Fibroblast of pulmonary artery (primary cell): ENCODE results near the gene RNF207.
A peak's percentile ranks its signal among the peaks of the same experiment; 100 is the strongest.

Experiments used
- DNase-seq: peaks from one replicate; pipeline ENCODE4 v3.0.0-alpha.2; 2010; ENCODE audit warnings: low read depth
- H3K4me3 ChIP-seq: replicated peaks from 2 replicates; pipeline ENCODE4 v1.5.1; 2011; ENCODE audit warnings: low read depth, mild to moderate bottlenecking, control low read depth, low read length, moderate library complexity
- TF ChIP-seq, protein P1 (sequence below): IDR thresholded peaks from 2 replicates; pipeline ENCODE4 v1.5.1; 2011; ENCODE audit warnings: mild to moderate bottlenecking, control low read depth, low read length, inconsistent platforms; ENCODE audit errors: missing control alignments

Gene RNF207

DNA sequence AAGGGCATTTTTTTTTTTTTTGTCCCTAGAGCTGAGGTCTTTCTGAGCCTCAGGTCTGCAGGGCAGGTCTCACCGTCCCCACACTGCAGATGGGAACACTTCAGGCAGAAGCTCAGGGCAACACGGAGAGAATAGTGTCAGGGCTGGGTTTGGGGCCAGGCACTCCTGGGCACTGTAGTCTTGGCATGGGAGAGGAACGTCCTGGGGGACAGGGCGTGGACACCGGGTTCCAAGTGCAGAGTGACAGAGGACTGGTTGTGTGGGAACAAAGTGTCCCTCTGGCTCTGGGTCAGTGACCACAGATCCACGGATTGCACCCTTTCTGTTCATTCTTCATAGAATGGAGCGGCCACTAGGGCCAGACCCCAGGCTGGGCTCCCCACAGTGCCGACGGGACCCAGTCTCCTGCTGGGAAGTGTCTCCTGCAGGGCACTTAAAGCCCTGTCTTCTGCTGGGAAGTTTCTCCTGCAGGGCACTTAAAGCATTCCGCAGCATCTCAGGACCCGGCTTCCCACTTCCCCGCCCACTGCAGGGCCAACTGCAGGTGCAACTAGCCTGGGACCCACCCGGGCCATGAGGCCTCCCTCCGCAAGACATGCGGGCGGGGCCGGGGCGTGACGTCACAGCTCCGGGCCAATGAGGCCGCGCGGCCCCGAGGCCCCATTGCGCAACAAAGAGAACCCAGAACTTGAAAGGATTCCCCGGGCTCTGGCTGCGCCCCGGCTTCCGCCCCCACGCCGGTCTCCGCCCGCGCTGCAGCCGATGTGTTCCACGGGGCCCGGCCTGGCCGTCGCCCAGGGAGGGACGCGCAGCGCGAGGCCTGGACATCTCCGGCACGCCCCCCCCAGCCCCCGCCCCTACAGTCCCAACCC, 53.8 kb downstream of the RNF207 start:
- TF ChIP-seq, protein P1, sequence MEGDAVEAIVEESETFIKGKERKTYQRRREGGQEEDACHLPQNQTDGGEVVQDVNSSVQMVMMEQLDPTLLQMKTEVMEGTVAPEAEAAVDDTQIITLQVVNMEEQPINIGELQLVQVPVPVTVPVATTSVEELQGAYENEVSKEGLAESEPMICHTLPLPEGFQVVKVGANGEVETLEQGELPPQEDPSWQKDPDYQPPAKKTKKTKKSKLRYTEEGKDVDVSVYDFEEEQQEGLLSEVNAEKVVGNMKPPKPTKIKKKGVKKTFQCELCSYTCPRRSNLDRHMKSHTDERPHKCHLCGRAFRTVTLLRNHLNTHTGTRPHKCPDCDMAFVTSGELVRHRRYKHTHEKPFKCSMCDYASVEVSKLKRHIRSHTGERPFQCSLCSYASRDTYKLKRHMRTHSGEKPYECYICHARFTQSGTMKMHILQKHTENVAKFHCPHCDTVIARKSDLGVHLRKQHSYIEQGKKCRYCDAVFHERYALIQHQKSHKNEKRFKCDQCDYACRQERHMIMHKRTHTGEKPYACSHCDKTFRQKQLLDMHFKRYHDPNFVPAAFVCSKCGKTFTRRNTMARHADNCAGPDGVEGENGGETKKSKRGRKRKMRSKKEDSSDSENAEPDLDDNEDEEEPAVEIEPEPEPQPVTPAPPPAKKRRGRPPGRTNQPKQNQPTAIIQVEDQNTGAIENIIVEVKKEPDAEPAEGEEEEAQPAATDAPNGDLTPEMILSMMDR: no peak
- DNase-seq: peak; percentile 79
- H3K4me3 ChIP-seq: peak overlapping the region; percentile 59

DNA sequence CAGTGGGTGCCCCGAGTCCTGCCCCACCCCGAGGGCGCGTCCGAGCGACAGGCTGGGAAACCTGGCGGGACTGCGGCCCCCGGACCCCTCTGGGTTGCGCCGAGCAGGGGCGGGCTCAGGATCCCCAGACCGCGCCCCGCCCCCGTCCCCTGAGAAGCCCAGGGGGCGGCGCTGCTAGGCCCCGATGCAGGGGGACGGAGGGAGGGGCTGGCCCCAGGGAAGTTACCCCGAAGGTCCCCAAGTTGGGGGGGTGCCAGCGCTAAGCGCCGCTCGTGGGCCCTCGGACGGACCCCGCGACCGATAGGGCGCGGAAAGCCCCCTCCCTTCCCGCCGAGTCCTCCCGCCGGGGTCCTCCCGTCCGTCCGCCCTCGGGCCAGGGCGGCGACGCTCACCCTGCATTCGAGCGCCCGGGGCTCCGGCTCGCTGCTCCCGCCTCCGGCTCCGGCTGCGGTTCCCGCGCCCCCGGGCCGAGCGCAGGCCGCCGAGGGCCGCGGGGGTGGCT, 54.6 kb downstream of the RNF207 start:
- TF ChIP-seq, protein P1: no peak
- no peak for DNase-seq
- H3K4me3 ChIP-seq: peak overlapping the region; percentile 59

DNA sequence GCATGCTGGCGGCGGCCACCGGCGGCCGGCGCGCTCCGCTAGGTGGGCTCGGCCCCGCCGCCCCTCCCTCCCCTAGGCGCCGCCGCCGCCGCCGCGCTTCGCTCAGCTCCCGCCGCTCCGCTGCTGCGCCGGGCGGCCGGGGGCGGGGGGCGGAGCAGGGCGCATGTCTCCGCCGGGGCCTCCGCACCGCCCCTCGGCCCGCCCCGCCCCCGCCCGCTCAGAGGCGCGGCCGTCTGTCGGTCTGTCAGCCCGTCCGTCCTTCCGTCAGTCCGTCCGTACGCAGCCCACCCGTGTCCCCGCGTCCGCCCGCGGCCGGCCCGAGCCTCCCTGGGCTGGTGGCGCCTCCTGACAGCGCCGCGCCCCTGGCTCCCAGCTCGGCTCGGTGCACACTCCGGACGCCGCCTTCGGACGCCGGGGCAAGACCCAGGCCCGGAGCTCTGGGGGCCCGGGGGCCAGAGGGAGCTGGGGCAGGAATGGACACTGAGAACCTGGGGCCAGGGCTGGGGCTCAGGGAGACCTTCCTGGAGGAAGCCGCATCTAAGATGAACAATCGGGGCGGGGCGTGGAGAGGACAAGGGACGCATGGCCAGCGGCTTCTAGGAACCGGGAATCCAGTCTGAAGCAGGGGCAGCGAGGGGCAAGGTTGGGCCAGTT, 55.2 kb downstream of the RNF207 start, which contains the start of gene GPR153:
TSS of gene GPR153 (minus strand) at position 138 of the 654 bp plus-strand sequence. CDS start 6,193 bp downstream, outside the sequence.
- TF ChIP-seq, protein P1: no peak
- peak within 1 kb of the TSS; percentile 59 for H3K4me3 ChIP-seq
- DNase-seq: peak; percentile 28

DNA sequence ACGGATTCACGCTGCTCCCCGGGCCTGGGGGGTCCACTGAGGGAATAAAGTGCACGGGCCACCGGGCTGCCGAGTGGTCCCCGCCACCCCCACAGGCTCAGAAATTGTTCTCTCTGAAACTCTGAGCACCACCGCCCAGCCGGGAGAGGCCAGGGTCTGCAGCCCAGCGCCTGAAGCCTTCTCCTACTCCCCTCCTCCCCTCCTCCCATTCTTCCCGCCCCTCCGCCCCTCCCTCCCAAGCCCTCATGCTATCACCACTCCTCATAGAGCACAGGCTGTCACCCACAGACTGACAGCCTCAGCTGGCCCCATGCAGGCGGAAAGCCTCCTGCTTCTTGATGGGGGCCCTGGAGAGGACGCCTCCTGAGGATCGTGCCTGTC, 55.7 kb downstream of the RNF207 start:
- DNase-seq: no peak
- peak overlapping the region; percentile 36 for H3K4me3 ChIP-seq
- TF ChIP-seq, protein P1: no peak

DNA sequence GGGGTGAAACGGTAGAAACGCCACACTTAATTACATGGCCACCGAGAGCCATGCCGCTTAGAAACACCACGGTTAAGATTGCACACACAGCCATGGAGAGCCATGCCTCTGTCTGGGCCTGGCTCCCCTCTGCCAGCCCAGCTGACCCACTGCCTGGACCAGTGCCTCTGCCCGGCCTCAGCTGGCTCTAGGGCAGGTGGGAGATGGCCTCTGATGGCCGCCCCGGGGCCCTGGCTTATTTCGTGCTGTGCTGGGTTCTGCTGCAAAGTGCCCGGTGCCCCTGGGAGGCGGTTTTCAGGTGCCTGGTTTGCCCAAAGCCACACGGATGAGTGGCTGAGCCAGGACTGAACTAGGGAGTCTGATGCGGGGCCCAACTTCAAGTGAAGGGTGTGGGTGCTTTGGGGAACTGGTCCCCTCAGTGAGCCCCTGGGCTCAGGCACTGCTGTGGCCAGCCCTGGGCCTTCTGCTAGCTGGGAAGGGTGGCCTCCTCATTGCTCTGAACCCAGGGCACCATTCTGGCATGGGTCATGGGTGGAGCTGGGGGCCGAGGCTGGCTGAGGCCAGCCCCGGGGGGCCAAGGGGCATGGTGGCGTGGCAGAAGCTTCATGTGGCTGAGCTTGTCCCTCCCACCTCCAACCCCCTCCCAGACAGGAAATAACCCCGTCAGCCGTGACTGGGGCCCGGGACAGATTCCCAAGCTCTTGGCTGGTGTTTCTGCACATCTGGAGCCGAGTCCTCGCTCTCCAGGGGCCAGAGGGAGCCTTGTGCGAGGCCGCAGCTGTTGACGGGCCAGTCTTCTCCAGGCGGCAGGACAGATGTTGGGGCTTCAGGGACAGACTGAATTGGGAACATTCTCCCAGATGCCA, 56.9 kb downstream of the RNF207 start:
- no peak overlapping the region for H3K4me3 ChIP-seq
- TF ChIP-seq, protein P1: no peak
- peak; percentile 49 for DNase-seq

DNA sequence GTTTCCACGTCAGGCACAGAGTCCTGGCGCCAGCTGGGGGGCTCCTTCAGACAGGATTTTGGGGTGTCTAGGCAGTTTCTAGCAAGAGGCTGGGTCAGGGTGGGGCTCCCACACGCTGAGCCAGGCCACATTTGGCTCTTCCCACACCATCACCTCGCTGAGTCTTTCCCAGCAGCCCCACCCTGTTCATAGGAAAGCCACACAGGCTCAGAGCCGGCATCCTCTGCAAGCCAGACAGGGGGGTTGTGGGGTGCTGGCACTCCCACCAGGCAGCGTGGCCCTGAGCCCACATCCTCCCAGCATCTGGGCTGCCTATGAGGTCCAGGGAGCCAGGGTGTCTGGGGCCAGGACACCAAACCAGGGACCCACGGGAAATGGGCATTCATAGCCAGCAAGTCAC, 57.8 kb downstream of the RNF207 start:
- TF ChIP-seq, protein P1: no peak
- no peak overlapping the region for H3K4me3 ChIP-seq
- no peak for DNase-seq
